COLO829 (cell line): ENCODE results near the gene ERC2.

Experiments
- DNase-seq: peaks from one replicate; pipeline ENCODE4 v3.0.0; 2012; ENCODE audit warnings: low spot score

The ERC2 gene

GRCh38 chr3:55471522-55472280 is 996.6 kb downstream of the ERC2 start:
- DNase-seq: no peak

GRCh38 chr3:55471084-55471483 is 997.2 kb downstream of the ERC2 start:
- DNase-seq: no peak

DNA sequence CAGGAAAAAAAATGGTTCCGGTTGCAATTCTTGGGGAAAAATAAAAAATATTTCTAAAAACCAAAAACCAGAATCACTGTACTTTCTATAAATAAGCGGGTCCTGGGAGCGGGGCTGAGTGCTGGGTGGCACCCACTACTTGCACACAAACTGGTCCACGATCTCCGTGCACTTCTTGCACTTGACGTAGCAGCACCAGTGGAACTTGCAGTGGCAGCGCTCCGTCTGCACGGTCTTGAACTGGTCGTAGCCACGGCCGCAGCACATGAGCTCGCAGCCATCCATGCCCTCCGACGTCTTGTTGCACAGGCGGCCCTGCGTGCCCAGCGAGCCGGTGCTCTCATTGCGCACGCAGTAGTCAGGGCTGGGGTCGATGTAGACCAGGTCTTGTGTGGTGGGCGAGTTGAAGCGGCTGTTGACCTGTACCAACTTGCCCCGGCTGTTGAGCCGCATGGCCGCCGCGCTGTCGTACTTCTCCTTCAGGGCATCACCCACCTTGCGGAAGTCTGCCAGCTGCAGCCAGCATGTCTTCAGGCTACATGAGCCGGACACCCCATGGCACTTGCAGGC is 998.2 kb downstream of the ERC2 start:
- no peak for DNase-seq

GRCh38 chr3:55468251-55468650 is 1000.0 kb downstream of the ERC2 start:
- DNase-seq: no peak

- DNase-seq: no peak
These were observed 1001.2 kb downstream of the ERC2 start for GRCh38 chr3:55467099-55467498.

DNA sequence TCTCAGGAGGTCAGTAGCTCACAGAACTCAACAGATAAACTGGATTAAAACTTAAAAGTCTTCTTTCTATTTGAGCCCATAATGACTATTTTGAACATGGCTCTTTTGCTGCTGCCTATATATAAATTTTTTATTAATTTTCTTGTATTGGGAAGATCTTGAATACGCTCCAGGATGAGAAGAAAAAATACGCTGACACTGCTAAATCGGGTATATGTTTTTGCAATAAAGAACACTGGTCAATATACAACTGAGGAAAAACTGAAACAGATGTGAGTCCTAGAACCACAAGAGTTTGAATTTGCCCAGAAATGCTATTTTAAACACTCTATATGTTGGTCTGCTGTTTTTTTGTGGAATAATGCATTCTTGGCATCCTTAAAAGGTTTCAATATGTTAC is 1001.7 kb downstream of the ERC2 start:
- DNase-seq: no peak

DNA sequence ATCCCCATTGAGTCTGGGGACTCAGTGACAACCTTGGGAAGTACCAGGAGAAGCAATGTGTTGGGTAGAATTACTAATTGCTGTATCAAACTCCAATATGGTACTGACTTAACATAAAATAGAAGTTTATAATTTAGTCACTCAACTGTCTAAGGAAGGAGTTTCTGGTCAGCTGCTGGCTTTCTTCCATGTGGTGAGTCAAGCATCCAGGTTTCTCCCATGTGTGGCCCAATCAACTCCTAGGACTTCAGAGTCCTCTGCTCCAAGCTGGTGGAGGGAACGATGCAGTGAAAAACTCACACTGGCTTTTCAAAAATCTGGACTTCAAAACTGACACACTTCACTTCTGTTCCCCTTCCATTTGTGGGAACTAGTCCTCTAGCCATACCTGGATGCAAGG is 1006.4 kb downstream of the ERC2 start:
- DNase-seq: no peak

DNA sequence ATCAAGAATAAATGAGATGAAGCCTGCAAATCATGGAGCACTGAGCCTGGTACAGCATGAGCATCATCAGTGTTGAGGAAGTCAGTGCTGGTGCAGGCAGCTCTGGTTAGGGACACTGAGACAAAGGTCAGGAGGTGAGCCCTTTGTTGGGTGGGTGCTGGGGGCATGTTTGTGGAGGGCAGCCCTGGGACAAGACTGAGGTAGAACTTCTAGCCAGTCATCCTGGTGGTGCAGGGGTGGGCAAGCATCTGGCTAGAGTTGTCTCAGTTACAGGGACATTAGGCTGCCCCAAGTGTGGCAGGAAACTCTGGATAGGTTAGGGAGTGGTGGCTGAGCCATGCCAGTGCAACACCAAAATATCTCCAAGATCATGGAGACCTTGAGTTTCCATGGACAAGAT is 1008.4 kb downstream of the ERC2 start:
- DNase-seq: no peak
